Activated CD8-positive, alpha-beta memory T cell treated with anti-CD3 and anti-CD28 coated beads, Interleukin-2, amount 50 U/mL, for 4 hours (primary cell): Measurements from ENCODE around the gene NDUFAF2.
"Not testable (repeated sequence)": the region's sequence is repeated elsewhere in the genome, so short reads cannot be mapped to it uniquely, and the experiment has no call there.

ENCODE experiments used
- DNase-seq: peaks from one replicate; pipeline ENCODE4 v3.0.0-alpha.2; 2020

Gene NDUFAF2, protein sequence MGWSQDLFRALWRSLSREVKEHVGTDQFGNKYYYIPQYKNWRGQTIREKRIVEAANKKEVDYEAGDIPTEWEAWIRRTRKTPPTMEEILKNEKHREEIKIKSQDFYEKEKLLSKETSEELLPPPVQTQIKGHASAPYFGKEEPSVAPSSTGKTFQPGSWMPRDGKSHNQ

DNA sequence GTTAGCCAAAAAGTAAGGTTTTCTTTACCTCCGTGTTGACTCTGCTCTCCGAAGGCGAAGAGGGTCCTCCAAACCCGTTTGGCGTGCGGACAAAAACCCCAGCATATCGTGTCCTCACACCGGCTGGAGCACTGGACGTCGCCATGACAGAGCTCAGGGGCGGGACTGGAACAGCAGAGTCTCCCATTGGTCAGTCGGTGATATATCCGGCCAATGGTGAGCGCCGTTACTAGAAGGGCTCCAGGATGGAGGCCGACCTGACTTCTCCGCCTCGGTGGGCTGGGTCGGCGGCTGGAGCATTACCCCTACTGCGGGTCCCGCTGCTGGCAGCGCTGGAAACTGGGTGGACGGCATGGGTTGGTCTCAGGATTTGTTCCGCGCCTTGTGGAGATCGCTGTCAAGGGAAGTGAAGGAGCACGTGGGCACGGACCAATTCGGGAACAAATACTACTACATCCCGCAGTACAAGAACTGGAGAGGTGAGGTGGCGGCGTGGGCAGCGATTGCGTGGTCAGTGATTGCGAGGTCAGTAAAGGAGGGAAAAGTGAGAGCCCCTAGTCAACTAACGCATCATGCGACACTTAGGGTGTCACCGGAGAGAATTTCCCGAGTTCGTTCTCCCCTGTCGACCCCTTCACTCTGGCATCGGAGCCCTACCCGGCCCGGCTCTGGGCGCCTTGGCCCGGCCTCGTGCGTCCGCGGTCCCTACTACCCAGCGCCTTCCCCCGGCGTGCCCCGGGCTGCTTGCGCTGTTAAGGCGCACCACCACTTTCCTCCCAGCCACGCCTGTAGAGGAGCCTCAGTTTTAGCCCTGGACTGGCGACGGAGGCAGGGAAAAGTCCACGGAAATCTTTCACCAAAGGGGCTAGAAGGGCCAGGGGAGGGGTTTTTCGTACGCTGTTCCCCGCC, at the start of gene NDUFAF2, which contains the start of gene ERCC8:
Gene NDUFAF2 (plus strand): TSS at position 302 of the 909 bp plus-strand sequence. CDS start 51 bp downstream, at position 353.
Gene ERCC8 (minus strand): TSS at position 167 of the 909 bp plus-strand sequence. CDS start 62 bp downstream, at position 105.
- peak; percentile 85 for DNase-seq

DNA sequence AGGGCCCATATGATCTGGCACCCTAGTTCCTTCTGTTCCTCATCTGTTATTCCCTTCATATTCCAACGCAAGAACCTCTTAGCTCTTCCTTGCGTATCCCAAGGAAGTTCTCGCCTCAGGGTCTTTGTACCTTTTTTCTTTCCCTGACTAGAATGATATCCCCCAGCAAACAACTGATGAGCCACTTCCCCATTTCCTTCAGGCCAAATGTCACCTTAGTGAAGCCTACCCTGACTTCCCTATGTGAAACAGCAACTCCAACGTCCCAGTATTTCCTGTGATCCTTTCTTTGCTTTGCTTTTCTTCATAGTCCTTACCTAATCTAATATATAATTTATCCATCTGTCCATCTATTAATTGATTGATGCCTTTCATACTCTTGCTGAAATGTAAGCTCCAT, 48.0 kb upstream of the NDUFAF2 start:
- DNase-seq: no peak

DNA sequence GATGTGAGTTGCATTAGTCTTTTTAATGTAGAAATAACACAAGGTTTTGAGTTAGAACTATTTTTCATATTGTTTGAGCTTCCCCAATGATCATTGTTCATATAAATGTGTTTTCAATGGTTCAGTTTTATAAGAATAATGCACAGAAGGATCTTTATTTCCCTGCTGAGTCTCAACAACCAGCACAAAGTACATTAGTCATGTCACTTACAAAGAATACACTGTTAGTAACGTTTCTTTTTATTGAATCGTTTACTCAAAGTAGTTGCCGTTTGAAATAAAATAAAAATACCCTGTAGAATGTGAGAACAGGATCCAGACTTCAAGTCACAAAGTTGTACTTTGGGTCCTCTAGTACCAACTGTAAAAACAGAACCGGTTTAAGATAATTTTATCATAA, 41.6 kb upstream of the NDUFAF2 start:
- no peak for DNase-seq

GRCh38 chr5:60916646-60917045, 28.4 kb upstream of the NDUFAF2 start:
- no peak for DNase-seq

- DNase-seq: no peak
Observed at GRCh38 chr5:60918466-60918865, 26.5 kb upstream of the NDUFAF2 start.

GRCh38 chr5:60927450-60927849, 17.6 kb upstream of the NDUFAF2 start:
- DNase-seq: no peak

- no peak for DNase-seq
Observed at GRCh38 chr5:60929024-60929423, 16.0 kb upstream of the NDUFAF2 start.

GRCh38 chr5:60943624-60944023, 1.4 kb upstream of the NDUFAF2 start:
- DNase-seq: no peak

DNA sequence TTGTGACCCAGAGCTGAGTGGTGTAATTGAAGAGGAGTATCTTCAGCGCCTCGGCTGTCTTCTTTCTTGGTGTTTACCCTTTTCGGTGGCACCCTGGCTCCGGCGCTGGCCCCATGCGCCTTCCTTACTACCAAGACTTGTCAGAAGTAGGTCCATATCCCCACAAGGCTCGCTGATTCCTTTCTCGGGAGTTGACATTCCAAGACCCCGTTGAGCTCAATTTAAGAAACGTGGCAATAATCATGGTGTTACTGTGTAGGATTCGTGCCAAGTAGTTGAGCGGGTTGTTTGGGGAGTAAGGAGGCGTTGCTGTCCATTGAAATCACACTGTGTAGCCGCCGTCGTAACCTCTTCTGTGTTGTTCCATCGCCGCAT, 795 bp downstream of the NDUFAF2 start:
- no peak for DNase-seq

GRCh38 chr5:60948738-60949137, 3.7 kb downstream of the NDUFAF2 start:
- DNase-seq: no peak

DNA sequence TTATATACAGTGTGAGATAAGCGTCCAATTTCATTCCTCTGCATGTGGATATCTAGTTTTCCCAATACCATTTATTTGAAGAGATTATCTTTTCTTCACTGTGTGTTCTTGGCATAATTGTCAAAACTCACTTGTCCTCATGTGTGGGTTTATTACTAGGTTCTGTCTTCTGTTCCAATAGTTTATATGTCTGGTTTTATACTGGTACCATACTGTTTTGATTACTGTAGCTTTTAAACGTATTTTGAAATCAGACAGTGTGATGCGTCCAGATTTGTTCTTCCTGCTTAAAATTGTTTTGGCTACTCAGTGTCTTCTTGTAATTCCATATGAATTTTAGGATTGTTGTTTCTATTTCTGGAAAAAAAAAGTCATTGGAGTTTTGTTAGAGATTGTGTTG, 10.2 kb downstream of the NDUFAF2 start:
- no peak for DNase-seq

GRCh38 chr5:60958088-60958487, 13.1 kb downstream of the NDUFAF2 start:
- no peak for DNase-seq

- no peak for DNase-seq
Observed at GRCh38 chr5:60958712-60959111, 13.7 kb downstream of the NDUFAF2 start.

DNA sequence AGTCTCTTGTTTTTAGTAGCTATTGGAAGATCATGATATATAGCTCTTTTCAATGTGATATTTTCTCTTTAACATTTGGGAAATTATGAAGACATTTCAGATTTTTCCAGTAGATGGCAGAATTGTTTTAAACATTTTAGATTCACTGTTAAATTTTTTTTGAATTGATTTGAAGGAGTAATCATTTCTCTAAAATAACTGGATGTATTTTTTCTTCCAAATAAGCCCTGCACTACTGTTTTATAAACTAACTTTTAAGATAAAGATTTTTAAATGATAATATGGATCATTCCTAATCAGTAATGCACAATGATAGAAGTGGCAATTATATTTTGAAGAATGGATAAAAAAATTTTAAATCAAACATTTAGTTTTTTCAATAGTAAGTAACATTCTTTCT, 14.2 kb downstream of the NDUFAF2 start:
- no peak for DNase-seq

GRCh38 chr5:60960591-60960990, 15.6 kb downstream of the NDUFAF2 start:
- no peak for DNase-seq

GRCh38 chr5:60961685-60962084, 16.7 kb downstream of the NDUFAF2 start:
- no peak for DNase-seq

- no peak for DNase-seq
Observed at GRCh38 chr5:60972231-60972630, 27.2 kb downstream of the NDUFAF2 start.

DNA sequence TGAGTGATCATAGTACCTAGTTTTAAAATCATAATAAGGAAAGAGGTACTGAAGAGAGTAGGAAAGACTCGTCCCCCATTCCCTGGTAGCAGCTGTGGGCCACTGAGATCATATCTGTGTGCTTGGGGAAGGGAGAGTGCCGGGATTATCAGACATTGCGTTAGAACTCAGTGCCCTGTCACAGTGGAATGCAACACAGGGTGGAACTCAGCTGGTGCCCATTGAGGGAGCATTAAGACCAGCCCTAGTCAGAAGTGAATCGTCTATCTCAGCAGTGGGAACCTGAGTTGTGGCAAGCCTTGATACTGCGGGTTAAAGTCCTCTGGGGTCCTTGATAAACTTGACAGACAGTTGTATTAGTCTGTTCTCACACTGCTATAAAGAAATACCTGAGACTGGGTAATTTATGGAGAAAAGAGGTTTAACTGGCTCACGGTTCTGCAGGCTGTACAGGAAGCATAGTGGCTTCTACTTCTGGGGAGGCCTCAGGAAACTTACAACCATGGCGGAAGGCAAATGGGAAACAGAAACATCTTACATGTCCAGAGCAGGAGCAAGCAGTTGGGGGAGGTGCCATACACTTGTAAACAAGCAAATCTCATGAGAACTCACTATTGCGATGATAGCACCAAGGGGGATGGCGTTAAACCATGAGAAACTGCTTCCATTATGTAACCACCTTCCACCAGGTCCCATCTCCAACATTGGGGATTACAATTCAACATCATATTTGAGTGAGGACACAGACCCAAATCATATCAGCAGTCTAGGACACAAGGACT, 33.1 kb downstream of the NDUFAF2 start:
- DNase-seq: no peak

- no peak for DNase-seq
Observed at GRCh38 chr5:60978968-60979367, 34.0 kb downstream of the NDUFAF2 start.

DNA sequence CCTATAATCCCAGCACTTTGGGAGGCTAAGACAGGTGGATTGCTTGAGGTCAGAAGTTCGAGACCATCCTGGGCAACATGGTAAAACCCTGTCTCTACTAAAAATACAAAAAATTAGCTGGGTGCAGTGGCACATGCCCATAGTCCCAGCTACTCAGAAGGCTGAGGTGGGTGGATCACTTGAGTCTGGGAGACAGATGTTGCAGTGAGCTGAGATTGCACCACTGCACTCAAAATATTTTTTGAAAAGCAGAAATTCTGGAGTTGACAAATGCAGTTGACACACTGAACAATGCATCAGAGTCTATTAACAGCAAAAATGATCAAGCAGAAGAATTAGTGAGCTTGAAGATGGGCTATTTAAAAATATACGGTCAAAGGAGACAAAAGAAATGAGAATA, 35.5 kb downstream of the NDUFAF2 start:
- no peak for DNase-seq

- DNase-seq: not testable (repeated sequence)
Observed at GRCh38 chr5:60982127-60982526, 37.1 kb downstream of the NDUFAF2 start.

GRCh38 chr5:60989790-60990189, 44.8 kb downstream of the NDUFAF2 start:
- DNase-seq: no peak

DNA sequence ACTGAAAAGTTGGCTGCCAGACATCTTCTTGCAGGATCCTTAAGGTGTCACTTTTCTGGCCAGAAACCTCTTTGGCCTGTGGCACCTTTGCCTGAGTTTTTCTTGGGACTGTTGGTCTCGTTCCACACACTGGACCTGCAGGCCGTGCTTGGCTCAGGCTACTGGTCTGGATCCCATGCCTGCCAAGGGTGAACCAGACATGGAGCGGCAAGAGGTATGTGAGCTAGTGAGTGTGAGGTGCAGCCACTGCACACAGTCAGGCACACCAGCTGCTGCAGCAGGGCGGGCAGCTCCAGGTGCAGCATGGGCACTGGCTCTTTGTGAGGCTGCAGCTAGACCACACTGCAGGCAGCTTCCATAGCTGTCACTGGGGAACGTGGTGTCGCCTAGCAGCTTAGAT, 47.9 kb downstream of the NDUFAF2 start:
- no peak for DNase-seq

DNA sequence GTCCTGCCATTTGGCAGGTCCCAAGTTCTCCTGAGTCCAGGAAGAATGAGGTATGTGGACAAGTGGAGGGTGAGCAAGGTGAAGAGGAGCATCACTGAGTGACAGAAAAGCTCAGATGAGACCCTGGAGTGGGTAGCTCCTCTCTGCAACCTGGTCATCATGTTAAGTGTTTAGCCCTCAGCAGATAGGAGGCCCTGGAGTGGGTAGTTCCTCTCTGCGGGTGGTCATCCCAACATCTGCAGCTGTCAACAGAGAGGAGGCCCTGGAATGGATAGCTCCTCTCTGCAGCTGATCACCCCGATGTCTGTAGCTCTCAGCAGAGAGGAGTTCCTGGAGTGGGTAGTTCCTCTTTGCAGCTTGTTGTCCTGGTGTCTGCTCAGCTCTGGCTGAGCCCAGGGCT, 48.4 kb downstream of the NDUFAF2 start:
- DNase-seq: no peak
